ENCODE results near the gene CWC22. TPM values are rescaled to one million over a fixed set of nuclear protein-coding genes. Genes with fewer than 3 reads are reported as not detected.

Gene CWC22
- polyA plus RNA-seq, 1 of the 3 experiments (the other 2 are of a cell fraction) = 2.7 TPM

- TF ChIP-seq IRF3 (IDR thresholded peaks at IDR 0.05; ENCODE audit: low read depth, low read length) (no peak), GATA2 (CRISPR knock-in tag; IDR thresholded peaks at IDR 0.05) (no peak)
Measured at GRCh38 chr2:179936654-179937053, 70.4 kb downstream of the CWC22 start (continued).

GRCh38 chr2:179936141-179936540 lies 71.0 kb downstream of the CWC22 start:
- 95% methylated on average over 1 of the region's 1 CpG for WGBS (ENCODE audit: low lambda C conversion rate)
- no peak for DNase-seq
- H3K9ac ChIP-seq = no peak overlapping the region
- ChIA-PET POLR2A (no interaction called here), CTCF (interaction anchor here (0.7 to 2.5 kb wide), 11 partner anchors 9 to 95 kb away, joined by 3 to 12 read pairs (median 4); no protein-coding TSS in a partner anchor)
- H3K4me3 ChIP-seq (ENCODE audit: low read depth in 2 of 2, low read length in 1 of 2) = no peak overlapping the region
- no peaks in the 10 kb centered on the region for H3K4me1 ChIP-seq (ENCODE audit: control insufficient read depth in 1 of 2, insufficient read depth in 2 of 2, low read depth in 1 of 2, low read length in 1 of 2)
- no peak for TF ChIP-seq RCOR1 (IDR thresholded peaks at IDR 0.05; ENCODE audit: low read length)
- TF ChIP-seq YY1 (IDR thresholded peaks at IDR 0.05; ENCODE audit: low read depth) = no peak
- TF ChIP-seq SMC3 (IDR thresholded peaks at IDR 0.05; ENCODE audit: low read depth, low read length) = no peak
- H3K9me3 ChIP-seq = no peaks in the 10 kb centered on the region
- H3K36me3 ChIP-seq (replicated peaks in 1 of 2; ENCODE audit: control insufficient read depth in 1 of 2, insufficient read depth in 2 of 2, low read length in 1 of 2) = no peaks in the 10 kb centered on the region
- no peak overlapping the region; the same call in 1 of the 2 replicates for H3K4me2 ChIP-seq
- no peaks in the 10 kb centered on the region for H3F3A ChIP-seq (replicated peaks; ENCODE audit: insufficient read depth)
- H3K9me2 ChIP-seq = no peaks in the 10 kb centered on the region
- no peaks in the 10 kb centered on the region for H3K27me3 ChIP-seq (ENCODE audit: insufficient read depth)
- no peaks in the 10 kb centered on the region for H4K20me1 ChIP-seq (ENCODE audit: insufficient read depth)
- no peak overlapping the region for H3K27ac ChIP-seq (ENCODE audit: low read depth in 2 of 2, low read length in 1 of 2)
- no peaks in the 10 kb centered on the region for H3K79me2 ChIP-seq (ENCODE audit: insufficient read depth)
- H2AFZ ChIP-seq (ENCODE audit: low read depth) = no peak overlapping the region

- Histone ChIP-seq H3K36me3 (replicated peaks in 1 of 2; ENCODE audit: control insufficient read depth in 1 of 2, insufficient read depth in 2 of 2, low read length in 1 of 2) (no peaks in the 10 kb centered on the region), H3K27me3 (ENCODE audit: insufficient read depth) (no peaks in the 10 kb centered on the region), H4K20me1 (ENCODE audit: insufficient read depth) (no peaks in the 10 kb centered on the region), H2AFZ (ENCODE audit: low read depth) (no peak overlapping the region), H3K79me2 (ENCODE audit: insufficient read depth) (no peaks in the 10 kb centered on the region), H3K27ac (ENCODE audit: low read depth in 2 of 2, low read length in 1 of 2) (no peak overlapping the region), H3K4me1 (ENCODE audit: control insufficient read depth in 1 of 2, insufficient read depth in 2 of 2, low read depth in 1 of 2, low read length in 1 of 2) (no peaks in the 10 kb centered on the region), H3K4me3 (ENCODE audit: low read depth in 2 of 2, low read length in 1 of 2) (no peak overlapping the region), H3F3A (replicated peaks; ENCODE audit: insufficient read depth) (no peaks in the 10 kb centered on the region), H3K4me2 (no peak overlapping the region), H3K9me3 (0 out of 2 replicates have a peak, but pooled peaks cover 5% of the 10 kb centered on the region), H3K9me2 (no peaks in the 10 kb centered on the region), H3K9ac (no peak overlapping the region)
- WGBS (ENCODE audit: low lambda C conversion rate) = 81% methylated on average over 2 of the region's 2 CpGs
- CTCF ChIA-PET = interaction anchor here (0.7 kb wide), 1 partner anchor 803 kb away, joined by 3 read pairs; no protein-coding TSS in a partner anchor
- POLR2A ChIA-PET = no interaction called here
- no peak for DNase-seq
- no peak for TF ChIP-seq MEF2A (IDR thresholded peaks at IDR 0.05; ENCODE audit: borderline replicate concordance, low read depth)
- TF ChIP-seq CHD2 (IDR thresholded peaks at IDR 0.05; ENCODE audit: low read length, partially characterized antibody) = no peak
- no peak for TF ChIP-seq JUND (IDR thresholded peaks at IDR 0.05)
Measured at GRCh38 chr2:179932786-179933185, 74.3 kb downstream of the CWC22 start.

GRCh38 chr2:179931502-179931901 lies 75.6 kb downstream of the CWC22 start:
- no peak overlapping the region for H3K27ac ChIP-seq (ENCODE audit: low read depth in 2 of 2, low read length in 1 of 2)
- CTCF ChIA-PET = no interaction called here
- H3K9me3 ChIP-seq = 0 out of 2 replicates have a peak, but pooled peaks cover 5% of the 10 kb centered on the region
- H3K9me2 ChIP-seq = no peaks in the 10 kb centered on the region
- H3K9ac ChIP-seq = no peak overlapping the region
- no peaks in the 10 kb centered on the region for H3K4me1 ChIP-seq (ENCODE audit: control insufficient read depth in 1 of 2, insufficient read depth in 2 of 2, low read depth in 1 of 2, low read length in 1 of 2)
- 64% methylated on average over 3 of the region's 3 CpGs for WGBS (ENCODE audit: low lambda C conversion rate)
- H2AFZ ChIP-seq (ENCODE audit: low read depth) = no peak overlapping the region
- H3F3A ChIP-seq (replicated peaks; ENCODE audit: insufficient read depth) = no peaks in the 10 kb centered on the region
- H4K20me1 ChIP-seq (ENCODE audit: insufficient read depth) = no peaks in the 10 kb centered on the region
- no peaks in the 10 kb centered on the region for H3K27me3 ChIP-seq (ENCODE audit: insufficient read depth)
- POLR2A ChIA-PET = no interaction called here
- no peak overlapping the region for H3K4me2 ChIP-seq
- H3K36me3 ChIP-seq (replicated peaks in 1 of 2; ENCODE audit: control insufficient read depth in 1 of 2, insufficient read depth in 2 of 2, low read length in 1 of 2) = no peaks in the 10 kb centered on the region
- H3K79me2 ChIP-seq (ENCODE audit: insufficient read depth) = no peaks in the 10 kb centered on the region
- DNase-seq = no peak
- H3K4me3 ChIP-seq (ENCODE audit: low read depth in 2 of 2, low read length in 1 of 2) = no peak overlapping the region
- TF ChIP-seq USF2 (IDR thresholded peaks at IDR 0.05; ENCODE audit: borderline replicate concordance, low read depth, low read length) (no peak), IRF3 (IDR thresholded peaks at IDR 0.05; ENCODE audit: low read depth, low read length) (no peak), EP300 (IDR thresholded peaks at IDR 0.05; ENCODE audit: borderline replicate concordance in 1 of 2, low read depth in 1 of 2, low read length in 1 of 2) (no peak), SIN3A (IDR thresholded peaks at IDR 0.05; ENCODE audit: borderline replicate concordance, low read depth, low read length) (no peak), MXI1 (IDR thresholded peaks at IDR 0.05; ENCODE audit: low read depth, low read length) (no peak), ZBTB33 (IDR thresholded peaks at IDR 0.05; ENCODE audit: borderline replicate concordance, low read depth) (no peak), RAD21 (IDR thresholded peaks at IDR 0.05; ENCODE audit: low read length) (no peak), JUND (IDR thresholded peaks at IDR 0.05) (no peak), TEAD4 (IDR thresholded peaks at IDR 0.05; ENCODE audit: borderline replicate concordance, insufficient read depth) (no peak), POLR2AphosphoS5 (IDR thresholded peaks at IDR 0.05; ENCODE audit: low read depth, low read length) (no peak)
